NB4 (cell line): ENCODE results near the gene TENM4.

ENCODE experiments used
- DNase-seq: peaks from one replicate; pipeline ENCODE4 v3.0.0; 2010; ENCODE audit warnings: low read depth
- H3K4me3 ChIP-seq: one replicate; pipeline ENCODE4 v1.5.1; 2011; ENCODE audit warnings: mild to moderate bottlenecking, low read depth, low read length, moderate library complexity
- MYC ChIP-seq: IDR thresholded peaks from 2 replicates; pipeline ENCODE4 v1.6.1; 2011; ENCODE audit warnings: low read depth, low read length
- POLR2A ChIP-seq: IDR thresholded peaks from 2 replicates; pipeline ENCODE4 v1.6.1; 2011; ENCODE audit warnings: mild to moderate bottlenecking; ENCODE audit not compliant: insufficient read length; ENCODE audit errors: extremely low read depth
- TF ChIP-seq, protein P1 (sequence below): IDR thresholded peaks from 2 replicates; pipeline ENCODE4 v1.6.1; 2011; ENCODE audit warnings: low read depth, low read length
- TF ChIP-seq, protein P2 (sequence below): IDR thresholded peaks from one replicate; pipeline ENCODE4 v1.5.1; 2012; ENCODE audit warnings: low read depth, low read length

The TENM4 gene

DNA sequence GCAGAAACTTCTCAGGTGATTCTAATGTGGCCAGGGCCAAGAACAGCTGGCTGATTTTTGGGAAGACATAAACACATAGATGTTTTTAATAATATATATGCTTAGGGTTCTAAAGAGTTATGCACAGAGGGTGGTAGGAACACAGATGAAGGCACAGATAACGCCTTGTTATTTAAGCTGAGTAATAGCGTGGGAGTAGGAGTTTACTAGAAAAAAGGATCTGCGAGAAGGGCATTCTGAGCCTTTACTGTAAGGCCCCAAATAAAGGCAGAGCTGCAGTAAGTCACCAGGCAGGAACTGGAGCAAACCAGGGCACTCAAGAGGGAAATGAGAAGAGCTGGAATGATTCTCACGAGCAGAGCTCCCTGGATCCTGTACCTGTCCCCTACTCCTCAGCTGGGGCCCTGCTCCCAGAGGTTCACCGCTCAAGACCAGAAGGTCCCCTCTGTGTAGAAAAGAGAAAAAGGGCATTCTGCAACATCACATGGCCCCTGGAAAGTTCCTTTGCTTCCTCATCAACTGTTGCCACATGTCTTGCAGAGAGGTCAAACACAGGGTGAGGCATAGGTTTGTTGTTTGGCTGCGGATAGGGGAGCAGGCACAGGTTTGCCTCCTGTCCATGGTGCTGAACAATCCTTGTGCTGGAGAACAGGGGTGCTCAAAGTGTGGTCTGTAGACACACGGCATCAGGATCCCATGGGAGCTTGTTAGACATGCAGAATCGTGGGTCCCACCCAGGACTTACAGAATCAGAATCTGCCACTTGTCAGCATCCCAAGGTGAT is 125.7 kb downstream of the TENM4 start:
- TF ChIP-seq MYC, result 0 out of 2 replicates have a peak, but pooled peaks have one; percentile 38
- TF ChIP-seq POLR2A, result no peak
- TF ChIP-seq, protein P1, sequence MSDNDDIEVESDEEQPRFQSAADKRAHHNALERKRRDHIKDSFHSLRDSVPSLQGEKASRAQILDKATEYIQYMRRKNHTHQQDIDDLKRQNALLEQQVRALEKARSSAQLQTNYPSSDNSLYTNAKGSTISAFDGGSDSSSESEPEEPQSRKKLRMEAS, result peak; percentile 82
- TF ChIP-seq, protein P2, sequence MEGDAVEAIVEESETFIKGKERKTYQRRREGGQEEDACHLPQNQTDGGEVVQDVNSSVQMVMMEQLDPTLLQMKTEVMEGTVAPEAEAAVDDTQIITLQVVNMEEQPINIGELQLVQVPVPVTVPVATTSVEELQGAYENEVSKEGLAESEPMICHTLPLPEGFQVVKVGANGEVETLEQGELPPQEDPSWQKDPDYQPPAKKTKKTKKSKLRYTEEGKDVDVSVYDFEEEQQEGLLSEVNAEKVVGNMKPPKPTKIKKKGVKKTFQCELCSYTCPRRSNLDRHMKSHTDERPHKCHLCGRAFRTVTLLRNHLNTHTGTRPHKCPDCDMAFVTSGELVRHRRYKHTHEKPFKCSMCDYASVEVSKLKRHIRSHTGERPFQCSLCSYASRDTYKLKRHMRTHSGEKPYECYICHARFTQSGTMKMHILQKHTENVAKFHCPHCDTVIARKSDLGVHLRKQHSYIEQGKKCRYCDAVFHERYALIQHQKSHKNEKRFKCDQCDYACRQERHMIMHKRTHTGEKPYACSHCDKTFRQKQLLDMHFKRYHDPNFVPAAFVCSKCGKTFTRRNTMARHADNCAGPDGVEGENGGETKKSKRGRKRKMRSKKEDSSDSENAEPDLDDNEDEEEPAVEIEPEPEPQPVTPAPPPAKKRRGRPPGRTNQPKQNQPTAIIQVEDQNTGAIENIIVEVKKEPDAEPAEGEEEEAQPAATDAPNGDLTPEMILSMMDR, result no peak
- H3K4me3 ChIP-seq, result no peak overlapping the region
- DNase-seq, result peak; percentile 73

DNA sequence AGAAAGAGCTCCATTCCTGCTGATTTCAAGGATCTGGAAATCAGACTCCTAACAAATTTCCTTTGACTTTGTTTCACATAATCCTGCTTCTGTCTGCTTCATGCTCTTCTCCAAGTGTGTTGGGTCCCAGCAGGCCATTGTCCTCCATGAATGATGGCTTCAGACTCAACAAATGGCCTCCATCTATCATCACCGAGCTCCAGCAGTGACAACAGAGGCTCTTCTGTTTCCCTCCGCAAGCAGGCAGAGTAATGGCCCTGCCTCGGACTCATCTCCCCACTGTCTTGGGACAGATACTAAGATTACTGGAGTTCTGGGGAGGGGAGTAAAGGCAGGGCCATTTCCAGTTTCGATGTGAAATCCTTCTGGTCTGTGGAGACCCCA is 127.3 kb downstream of the TENM4 start:
- DNase-seq, result no peak
- no peak for TF ChIP-seq MYC
- no peak for TF ChIP-seq POLR2A
- TF ChIP-seq, protein P2, result no peak
- TF ChIP-seq, protein P1, result no peak
- no peak overlapping the region for H3K4me3 ChIP-seq

DNA sequence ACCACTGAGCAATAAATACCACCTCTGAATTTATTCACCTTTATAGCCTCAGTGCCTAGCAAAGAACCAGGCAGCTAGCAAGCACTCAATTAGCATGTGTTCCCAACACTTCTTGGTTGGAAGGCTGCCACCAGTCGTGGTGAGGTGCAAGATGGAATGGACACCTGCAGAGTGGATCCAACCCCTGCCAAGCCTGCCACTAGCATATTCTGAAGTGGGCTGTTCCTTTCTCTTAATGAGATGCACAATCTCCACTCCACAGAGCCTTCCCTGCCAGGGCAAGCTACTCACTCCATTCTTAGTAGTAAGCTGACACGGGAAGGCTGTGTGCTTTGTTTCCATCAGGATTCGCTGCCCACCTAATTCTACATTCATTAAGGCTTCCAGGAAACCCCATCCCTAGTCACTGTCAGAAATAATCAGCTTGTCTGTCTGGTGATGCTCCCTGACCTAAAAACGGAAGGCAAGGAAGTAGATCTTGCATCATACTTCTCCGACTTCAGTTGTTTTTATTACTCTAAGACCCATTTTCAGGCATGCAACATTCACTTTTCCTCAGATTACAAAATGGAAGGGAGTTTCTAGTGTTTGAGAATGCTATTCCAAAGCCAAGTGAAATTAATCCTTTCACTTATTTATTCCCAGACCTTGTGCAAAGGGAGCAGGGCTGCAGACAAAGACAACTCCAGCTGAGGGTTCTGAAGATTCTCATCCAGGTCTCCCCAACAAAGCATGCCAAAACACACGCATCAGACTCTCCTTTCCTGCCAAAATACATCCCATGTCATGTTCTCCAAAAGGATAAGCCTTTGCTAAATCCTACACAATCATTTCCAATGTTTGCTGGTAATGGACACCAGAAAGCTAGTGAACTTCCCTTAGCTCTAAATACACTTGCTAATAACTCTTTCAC is 128.0 kb downstream of the TENM4 start:
- peak; percentile 47 for DNase-seq
- H3K4me3 ChIP-seq, result no peak overlapping the region
- TF ChIP-seq, protein P1, result no peak
- TF ChIP-seq, protein P2, result no peak
- TF ChIP-seq POLR2A (no peak), MYC (no peak)

DNA sequence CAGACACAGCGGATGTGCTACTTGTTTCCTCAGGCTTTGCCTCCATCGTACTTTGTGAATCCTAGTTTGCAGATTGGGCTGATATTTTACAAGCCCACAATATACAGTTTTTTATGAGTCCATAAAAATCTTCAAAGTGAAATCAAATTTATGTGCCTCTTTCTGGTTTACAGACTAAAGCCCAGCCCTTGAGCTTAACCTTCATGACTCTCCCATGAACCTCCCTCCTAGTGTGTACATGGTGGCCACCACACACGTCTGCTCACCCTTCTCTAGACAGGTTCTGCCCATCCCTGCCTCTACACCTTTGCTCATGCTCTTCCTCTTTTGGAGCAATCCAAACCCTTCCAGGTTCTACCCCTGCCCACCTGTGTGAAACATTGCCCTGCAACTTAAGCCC is 129.4 kb downstream of the TENM4 start:
- TF ChIP-seq POLR2A (no peak), MYC (no peak)
- TF ChIP-seq, protein P2, result no peak
- TF ChIP-seq, protein P1, result no peak
- no peak for DNase-seq
- no peak overlapping the region for H3K4me3 ChIP-seq

DNA sequence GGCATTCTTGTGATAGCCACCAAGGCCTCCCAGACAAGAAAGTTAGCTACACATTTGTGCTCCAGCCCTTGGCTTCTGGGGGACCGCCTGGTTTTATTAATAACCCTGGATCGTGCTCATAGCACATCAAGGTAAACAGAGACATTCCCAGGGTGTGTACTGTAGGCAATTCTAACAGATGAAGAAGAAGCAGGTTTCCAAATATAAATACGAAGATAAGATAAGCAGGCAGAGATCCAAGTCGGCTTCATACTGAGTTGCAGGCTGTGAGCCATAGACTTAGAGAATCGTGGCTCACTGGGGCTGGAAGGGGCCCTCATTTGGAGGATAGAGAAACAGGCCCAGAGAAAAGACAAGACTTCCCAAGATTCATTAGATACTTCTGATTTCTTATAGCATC is 131.4 kb downstream of the TENM4 start:
- no peak overlapping the region for H3K4me3 ChIP-seq
- no peak for DNase-seq
- TF ChIP-seq POLR2A, result no peak
- TF ChIP-seq, protein P1, result no peak
- TF ChIP-seq MYC, result no peak
- TF ChIP-seq, protein P2, result no peak
